Neural cell (in vitro differentiated cells): ENCODE measurements around the gene ARFRP1.

Source experiments
- EP300 ChIP-seq: fragments of 450-650 bp; conservative IDR thresholded peaks from 2 replicates; pipeline ENCODE4 v1.6.1; 2014; ENCODE audit warnings: antibody characterized with exemption, mild to moderate bottlenecking, moderate library complexity; ENCODE audit not compliant: poor library complexity, severe bottlenecking
- EZH2 ChIP-seq: fragments of 200-600, 300-800 bp; shearing (Covaris generic), sonication (generic); IDR thresholded peaks from 2 replicates; pipeline ENCODE4 v1.6.1; 2014; ENCODE audit warnings: antibody characterized with exemption, low read length, borderline replicate concordance, mild to moderate bottlenecking; ENCODE audit not compliant: insufficient read depth, poor library complexity, severe bottlenecking
- MXI1 ChIP-seq: fragments of 450-650 bp; conservative IDR thresholded peaks from 2 replicates; pipeline ENCODE4 v1.6.1; 2014; ENCODE audit warnings: antibody characterized with exemption, mild to moderate bottlenecking; ENCODE audit not compliant: poor library complexity, severe bottlenecking
- POLR2AphosphoS5 ChIP-seq: IDR thresholded peaks from 2 replicates; pipeline ENCODE4 v1.6.1; 2012
- TF ChIP-seq, protein P1 (sequence below): IDR thresholded peaks from 2 replicates; pipeline ENCODE4 v1.6.1; 2012; ENCODE audit warnings: borderline replicate concordance
- TF ChIP-seq, protein P2 (sequence below): fragments of 450-650 bp; IDR thresholded peaks from 2 replicates; pipeline ENCODE4 v1.5.1; 2014; ENCODE audit warnings: antibody characterized with exemption, mild to moderate bottlenecking, moderate library complexity; ENCODE audit not compliant: poor library complexity, severe bottlenecking

DNA sequence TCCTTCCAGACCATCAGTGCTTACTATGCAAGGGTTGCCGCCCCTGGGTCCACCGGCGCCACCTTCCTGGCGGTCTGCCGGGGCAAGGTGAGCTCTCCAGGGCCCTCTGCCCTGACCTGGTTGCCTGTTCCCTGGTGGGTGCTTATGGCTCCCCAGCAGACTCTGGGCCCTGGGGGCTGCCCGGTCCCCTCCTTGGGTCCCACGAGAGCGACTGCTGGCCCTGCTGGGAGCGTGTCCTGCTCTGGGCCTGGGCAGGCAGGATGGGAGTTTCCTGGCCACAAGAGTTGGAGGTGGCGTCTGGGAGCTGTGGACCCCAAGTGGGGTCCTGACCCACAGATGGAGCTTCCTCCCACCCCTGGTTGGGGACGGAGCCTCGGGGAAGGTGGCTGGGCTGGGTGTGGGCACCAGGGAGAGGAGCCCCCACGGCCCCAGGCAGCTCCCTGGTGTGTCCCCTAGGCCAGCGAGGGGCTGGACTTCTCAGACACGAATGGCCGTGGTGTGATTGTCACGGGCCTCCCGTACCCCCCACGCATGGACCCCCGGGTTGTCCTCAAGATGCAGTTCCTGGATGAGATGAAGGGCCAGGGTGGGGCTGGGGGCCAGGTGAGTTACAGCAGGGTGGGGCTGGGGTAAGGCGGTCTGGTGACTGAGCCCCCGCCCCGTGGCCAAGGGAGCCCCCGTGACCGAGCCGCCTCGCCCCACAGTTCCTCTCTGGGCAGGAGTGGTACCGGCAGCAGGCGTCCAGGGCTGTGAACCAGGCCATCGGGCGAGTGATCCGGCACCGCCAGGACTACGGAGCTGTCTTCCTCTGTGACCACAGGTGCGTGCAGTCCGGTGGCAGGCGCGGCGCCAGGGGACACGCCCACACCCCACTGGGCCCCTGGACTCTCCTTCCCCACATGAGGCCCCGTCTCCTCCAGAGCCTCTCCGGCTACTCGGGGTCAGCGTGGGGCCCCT is 18.5 kb downstream of the ARFRP1 start:
- TF ChIP-seq EP300 (no peak), EZH2 (no peak), POLR2AphosphoS5 (no peak), MXI1 (no peak)
- TF ChIP-seq, protein P1, sequence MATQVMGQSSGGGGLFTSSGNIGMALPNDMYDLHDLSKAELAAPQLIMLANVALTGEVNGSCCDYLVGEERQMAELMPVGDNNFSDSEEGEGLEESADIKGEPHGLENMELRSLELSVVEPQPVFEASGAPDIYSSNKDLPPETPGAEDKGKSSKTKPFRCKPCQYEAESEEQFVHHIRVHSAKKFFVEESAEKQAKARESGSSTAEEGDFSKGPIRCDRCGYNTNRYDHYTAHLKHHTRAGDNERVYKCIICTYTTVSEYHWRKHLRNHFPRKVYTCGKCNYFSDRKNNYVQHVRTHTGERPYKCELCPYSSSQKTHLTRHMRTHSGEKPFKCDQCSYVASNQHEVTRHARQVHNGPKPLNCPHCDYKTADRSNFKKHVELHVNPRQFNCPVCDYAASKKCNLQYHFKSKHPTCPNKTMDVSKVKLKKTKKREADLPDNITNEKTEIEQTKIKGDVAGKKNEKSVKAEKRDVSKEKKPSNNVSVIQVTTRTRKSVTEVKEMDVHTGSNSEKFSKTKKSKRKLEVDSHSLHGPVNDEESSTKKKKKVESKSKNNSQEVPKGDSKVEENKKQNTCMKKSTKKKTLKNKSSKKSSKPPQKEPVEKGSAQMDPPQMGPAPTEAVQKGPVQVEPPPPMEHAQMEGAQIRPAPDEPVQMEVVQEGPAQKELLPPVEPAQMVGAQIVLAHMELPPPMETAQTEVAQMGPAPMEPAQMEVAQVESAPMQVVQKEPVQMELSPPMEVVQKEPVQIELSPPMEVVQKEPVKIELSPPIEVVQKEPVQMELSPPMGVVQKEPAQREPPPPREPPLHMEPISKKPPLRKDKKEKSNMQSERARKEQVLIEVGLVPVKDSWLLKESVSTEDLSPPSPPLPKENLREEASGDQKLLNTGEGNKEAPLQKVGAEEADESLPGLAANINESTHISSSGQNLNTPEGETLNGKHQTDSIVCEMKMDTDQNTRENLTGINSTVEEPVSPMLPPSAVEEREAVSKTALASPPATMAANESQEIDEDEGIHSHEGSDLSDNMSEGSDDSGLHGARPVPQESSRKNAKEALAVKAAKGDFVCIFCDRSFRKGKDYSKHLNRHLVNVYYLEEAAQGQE, result no peak
- TF ChIP-seq, protein P2, sequence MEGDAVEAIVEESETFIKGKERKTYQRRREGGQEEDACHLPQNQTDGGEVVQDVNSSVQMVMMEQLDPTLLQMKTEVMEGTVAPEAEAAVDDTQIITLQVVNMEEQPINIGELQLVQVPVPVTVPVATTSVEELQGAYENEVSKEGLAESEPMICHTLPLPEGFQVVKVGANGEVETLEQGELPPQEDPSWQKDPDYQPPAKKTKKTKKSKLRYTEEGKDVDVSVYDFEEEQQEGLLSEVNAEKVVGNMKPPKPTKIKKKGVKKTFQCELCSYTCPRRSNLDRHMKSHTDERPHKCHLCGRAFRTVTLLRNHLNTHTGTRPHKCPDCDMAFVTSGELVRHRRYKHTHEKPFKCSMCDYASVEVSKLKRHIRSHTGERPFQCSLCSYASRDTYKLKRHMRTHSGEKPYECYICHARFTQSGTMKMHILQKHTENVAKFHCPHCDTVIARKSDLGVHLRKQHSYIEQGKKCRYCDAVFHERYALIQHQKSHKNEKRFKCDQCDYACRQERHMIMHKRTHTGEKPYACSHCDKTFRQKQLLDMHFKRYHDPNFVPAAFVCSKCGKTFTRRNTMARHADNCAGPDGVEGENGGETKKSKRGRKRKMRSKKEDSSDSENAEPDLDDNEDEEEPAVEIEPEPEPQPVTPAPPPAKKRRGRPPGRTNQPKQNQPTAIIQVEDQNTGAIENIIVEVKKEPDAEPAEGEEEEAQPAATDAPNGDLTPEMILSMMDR, result no peak
